Neural cell (in vitro differentiated cells): ENCODE data around the gene LETM1. TPM values are rescaled to one million over a fixed set of nuclear protein-coding genes. Genes with fewer than 3 reads are reported as not detected.

ENCODE experiments used
- H2AFZ ChIP-seq: fragments of 200-600, 300-800 bp; sonication (generic), shearing (Covaris generic); 2 replicates; pipeline ENCODE4 v1.6.0; 2014; ENCODE audit warnings: low read depth, mild to moderate bottlenecking, antibody characterized with exemption, low read length, moderate library complexity
- H3F3A ChIP-seq: fragments of 200-600 bp; shearing (Covaris generic); 2 replicates; pipeline ENCODE4 v1.6.1; 2016; ENCODE audit warnings: mild to moderate bottlenecking, moderate library complexity, mixed read lengths, antibody characterized with exemption, low read length; ENCODE audit not compliant: insufficient read depth, poor library complexity, severe bottlenecking
- H3K27ac ChIP-seq: fragments of 200-600, 300-800 bp; sonication (generic), shearing (Covaris generic); 2 replicates; pipeline ENCODE4 v1.5.1; 2014; ENCODE audit warnings: mild to moderate bottlenecking, low read length, moderate library complexity
- H3K27me3 ChIP-seq: fragments of 300-800, 200-600 bp; sonication (generic), shearing (Covaris generic); 2 replicates; pipeline ENCODE4 v1.6.0; 2014; ENCODE audit warnings: mild to moderate bottlenecking, low read depth, low read length, moderate library complexity; ENCODE audit not compliant: insufficient read depth
- H3K36me3 ChIP-seq: fragments of 300-800, 200-600 bp; sonication (generic), shearing (Covaris generic); 2 replicates; pipeline ENCODE4 v1.5.1; 2014; ENCODE audit warnings: mild to moderate bottlenecking, antibody characterized with exemption, low read length, moderate library complexity; ENCODE audit not compliant: insufficient read depth
- H3K4me2 ChIP-seq: fragments of 300-800, 200-600 bp; sonication (generic), shearing (Covaris generic); 2 replicates; pipeline ENCODE4 v1.6.0; 2014; ENCODE audit warnings: mild to moderate bottlenecking, low read length
- H3K4me3 ChIP-seq: fragments of 300-800, 200-600 bp; sonication (generic), shearing (Covaris generic); 2 replicates; pipeline ENCODE4 v1.5.1; 2014; ENCODE audit warnings: mild to moderate bottlenecking, low read length, moderate library complexity
- H3K79me2 ChIP-seq: fragments of 200-600 bp; shearing (Covaris generic); replicated peaks from 2 replicates; pipeline ENCODE4 v1.6.0; 2014; ENCODE audit warnings: mild to moderate bottlenecking, low read length, moderate library complexity; ENCODE audit not compliant: insufficient read depth
- H3K9ac ChIP-seq: fragments of 300-800, 200-600 bp; sonication (generic), shearing (Covaris generic); 2 replicates; pipeline ENCODE4 v1.6.1; 2016; ENCODE audit warnings: mild to moderate bottlenecking, low read length, mixed read lengths
- H3K9me2 ChIP-seq: fragments of 200-600 bp; shearing (Covaris generic); 2 replicates; pipeline ENCODE4 v1.6.1; 2016; ENCODE audit warnings: mild to moderate bottlenecking, low read length, mixed read lengths; ENCODE audit not compliant: insufficient read depth
- H3K9me3 ChIP-seq: fragments of 200-600, 300-800 bp; sonication (generic), shearing (Covaris generic); 2 replicates; pipeline ENCODE4 v1.6.1; 2016; ENCODE audit warnings: mild to moderate bottlenecking, mixed run types, low read length, moderate library complexity, mixed read lengths
- H4K20me1 ChIP-seq: fragments of 200-600 bp; shearing (Covaris generic); 2 replicates; pipeline ENCODE4 v1.6.1; 2016; ENCODE audit warnings: mild to moderate bottlenecking, mixed run types; ENCODE audit not compliant: insufficient read depth
- CTCF ChIP-seq: fragments of 450-650 bp; IDR thresholded peaks from 2 replicates; pipeline ENCODE4 v1.5.1; 2014; ENCODE audit warnings: antibody characterized with exemption, mild to moderate bottlenecking, moderate library complexity; ENCODE audit not compliant: poor library complexity, severe bottlenecking
- EP300 ChIP-seq: fragments of 450-650 bp; conservative IDR thresholded peaks from 2 replicates; pipeline ENCODE4 v1.6.1; 2014; ENCODE audit warnings: antibody characterized with exemption, mild to moderate bottlenecking, moderate library complexity; ENCODE audit not compliant: poor library complexity, severe bottlenecking
- EZH2 ChIP-seq: fragments of 200-600, 300-800 bp; shearing (Covaris generic), sonication (generic); IDR thresholded peaks from 2 replicates; pipeline ENCODE4 v1.6.1; 2014; ENCODE audit warnings: antibody characterized with exemption, low read length, borderline replicate concordance, mild to moderate bottlenecking; ENCODE audit not compliant: insufficient read depth, poor library complexity, severe bottlenecking
- MXI1 ChIP-seq: fragments of 450-650 bp; conservative IDR thresholded peaks from 2 replicates; pipeline ENCODE4 v1.6.1; 2014; ENCODE audit warnings: antibody characterized with exemption, mild to moderate bottlenecking; ENCODE audit not compliant: poor library complexity, severe bottlenecking
- POLR2AphosphoS5 ChIP-seq: IDR thresholded peaks from 2 replicates; pipeline ENCODE4 v1.6.1; 2012
- RAD21 ChIP-seq: fragments of 450-650 bp; conservative IDR thresholded peaks from 2 replicates; pipeline ENCODE4 v1.6.1; 2014; ENCODE audit warnings: antibody characterized with exemption, mild to moderate bottlenecking, moderate library complexity
- SMC3 ChIP-seq: fragments of 450-650 bp; conservative IDR thresholded peaks from 2 replicates; pipeline ENCODE4 v1.6.1; 2014; ENCODE audit warnings: antibody characterized with exemption, mild to moderate bottlenecking, moderate library complexity; ENCODE audit not compliant: poor library complexity
- TAF1 ChIP-seq: IDR thresholded peaks from 2 replicates; pipeline ENCODE4 v1.6.1; 2012; ENCODE audit warnings: low read depth
- polyA plus RNA-seq: library from polyadenylated mRNA; depleted of rRNA; stranded (reverse); fragments of >200 nt; gene quantifications from 2 replicates; pipeline ENCODE4 v1.2.3, GENCODE V29; 2014
- TF ChIP-seq, protein P1 (sequence below): IDR thresholded peaks from 2 replicates; pipeline ENCODE4 v1.6.1; 2012; ENCODE audit warnings: borderline replicate concordance

LETM1 gene
- polyA plus RNA-seq, 1 donor from 2014 or later = 38.9 TPM

DNA sequence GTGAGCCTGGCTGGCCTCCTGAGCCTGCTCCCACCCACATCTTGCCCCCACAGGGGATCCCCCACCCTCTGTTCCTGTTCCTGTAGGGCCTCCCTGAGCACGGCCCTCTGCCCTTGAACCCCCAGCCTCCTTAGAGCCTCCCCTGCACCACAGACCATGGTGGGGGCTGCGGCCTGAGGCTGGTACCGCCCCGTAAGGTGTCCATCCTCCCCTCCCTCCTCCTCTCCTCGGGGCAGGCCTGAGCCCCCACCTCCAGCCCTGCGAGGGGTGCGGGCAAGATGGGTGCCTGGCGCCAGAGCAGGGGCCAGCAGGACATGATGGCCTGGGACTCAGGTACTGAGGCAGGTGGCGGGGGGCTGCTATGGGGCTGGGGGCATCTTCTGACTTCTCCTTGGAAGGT, 91.3 kb downstream of the LETM1 start:
- H3F3A ChIP-seq = no peaks in the 10 kb centered on the region
- no peak overlapping the region for H3K4me2 ChIP-seq
- no peak overlapping the region for H3K27ac ChIP-seq
- H3K27me3 ChIP-seq = peaks cover 21% of the 10 kb centered on the region
- H3K9me2 ChIP-seq = no peaks in the 10 kb centered on the region
- H2AFZ ChIP-seq = no peak overlapping the region
- H3K9me3 ChIP-seq = no peaks in the 10 kb centered on the region
- no peaks in the 10 kb centered on the region for H3K36me3 ChIP-seq
- H3K79me2 ChIP-seq = no peaks in the 10 kb centered on the region
- no peaks in the 10 kb centered on the region for H4K20me1 ChIP-seq
- H3K4me3 ChIP-seq = no peak overlapping the region
- TF ChIP-seq RAD21 = no peak
- no peak for TF ChIP-seq EZH2
- no peak for TF ChIP-seq SMC3
- TF ChIP-seq, protein P1, sequence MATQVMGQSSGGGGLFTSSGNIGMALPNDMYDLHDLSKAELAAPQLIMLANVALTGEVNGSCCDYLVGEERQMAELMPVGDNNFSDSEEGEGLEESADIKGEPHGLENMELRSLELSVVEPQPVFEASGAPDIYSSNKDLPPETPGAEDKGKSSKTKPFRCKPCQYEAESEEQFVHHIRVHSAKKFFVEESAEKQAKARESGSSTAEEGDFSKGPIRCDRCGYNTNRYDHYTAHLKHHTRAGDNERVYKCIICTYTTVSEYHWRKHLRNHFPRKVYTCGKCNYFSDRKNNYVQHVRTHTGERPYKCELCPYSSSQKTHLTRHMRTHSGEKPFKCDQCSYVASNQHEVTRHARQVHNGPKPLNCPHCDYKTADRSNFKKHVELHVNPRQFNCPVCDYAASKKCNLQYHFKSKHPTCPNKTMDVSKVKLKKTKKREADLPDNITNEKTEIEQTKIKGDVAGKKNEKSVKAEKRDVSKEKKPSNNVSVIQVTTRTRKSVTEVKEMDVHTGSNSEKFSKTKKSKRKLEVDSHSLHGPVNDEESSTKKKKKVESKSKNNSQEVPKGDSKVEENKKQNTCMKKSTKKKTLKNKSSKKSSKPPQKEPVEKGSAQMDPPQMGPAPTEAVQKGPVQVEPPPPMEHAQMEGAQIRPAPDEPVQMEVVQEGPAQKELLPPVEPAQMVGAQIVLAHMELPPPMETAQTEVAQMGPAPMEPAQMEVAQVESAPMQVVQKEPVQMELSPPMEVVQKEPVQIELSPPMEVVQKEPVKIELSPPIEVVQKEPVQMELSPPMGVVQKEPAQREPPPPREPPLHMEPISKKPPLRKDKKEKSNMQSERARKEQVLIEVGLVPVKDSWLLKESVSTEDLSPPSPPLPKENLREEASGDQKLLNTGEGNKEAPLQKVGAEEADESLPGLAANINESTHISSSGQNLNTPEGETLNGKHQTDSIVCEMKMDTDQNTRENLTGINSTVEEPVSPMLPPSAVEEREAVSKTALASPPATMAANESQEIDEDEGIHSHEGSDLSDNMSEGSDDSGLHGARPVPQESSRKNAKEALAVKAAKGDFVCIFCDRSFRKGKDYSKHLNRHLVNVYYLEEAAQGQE = no peak
- TF ChIP-seq MXI1 = no peak
- TF ChIP-seq CTCF = no peak
- TF ChIP-seq EP300 = no peak
- TF ChIP-seq TAF1 = no peak
- TF ChIP-seq POLR2AphosphoS5 = no peak
- H3K9ac ChIP-seq = no peak overlapping the region

- Histone ChIP-seq H3K36me3 (no peaks in the 10 kb centered on the region), H3K27me3 (peaks cover 17% of the 10 kb centered on the region), H3K4me3 (no peak overlapping the region), H3K9me3 (no peaks in the 10 kb centered on the region), H3K27ac (no peak overlapping the region), H3K4me2 (no peak overlapping the region), H3F3A (no peaks in the 10 kb centered on the region), H4K20me1 (no peaks in the 10 kb centered on the region), H3K9ac (no peak overlapping the region), H3K9me2 (no peaks in the 10 kb centered on the region), H2AFZ (no peak overlapping the region), H3K79me2 (no peaks in the 10 kb centered on the region)
- TF ChIP-seq CTCF = no peak
- no peak for TF ChIP-seq EP300
- TF ChIP-seq SMC3 = no peak
- TF ChIP-seq EZH2 = no peak
- TF ChIP-seq RAD21 = no peak
Observed at GRCh38 chr4:1763550-1764080, 92.3 kb downstream of the LETM1 start.
